NCI-H446 treated with DMSO at 0.1 percent for 48 hours (cell line): ENCODE results near the gene FBXW8.
"Not testable (repeated sequence)": the region's sequence is repeated elsewhere in the genome, so short reads cannot be mapped to it uniquely, and the experiment has no call there.

ENCODE experiments used
- DNase-seq: peaks from one replicate; lab custom pipeline; 2025; lab: John Stamatoyannopoulos, UW

The FBXW8 gene

GRCh38 chr12:117040496-117040895 is 129.7 kb downstream of the FBXW8 start:
- DNase-seq: no peak

- no peak for DNase-seq
Measured at GRCh38 chr12:117041798-117042170, 131.0 kb downstream of the FBXW8 start.

GRCh38 chr12:117042171-117042842 is 131.6 kb downstream of the FBXW8 start:
- DNase-seq: no peak

GRCh38 chr12:117042862-117043261 is 132.1 kb downstream of the FBXW8 start:
- DNase-seq: no peak

GRCh38 chr12:117044311-117044710 is 133.6 kb downstream of the FBXW8 start:
- DNase-seq: no peak

- no peak for DNase-seq
Measured at GRCh38 chr12:117044790-117045159, 134.0 kb downstream of the FBXW8 start.

- DNase-seq: no peak
Measured at GRCh38 chr12:117045160-117046010, 134.6 kb downstream of the FBXW8 start.

- DNase-seq: no peak
Measured at GRCh38 chr12:117046011-117046369, 135.2 kb downstream of the FBXW8 start.

- DNase-seq: no peak
Measured at GRCh38 chr12:117046425-117046824, 135.7 kb downstream of the FBXW8 start.

- no peak for DNase-seq
Measured at GRCh38 chr12:117046861-117047530, 136.2 kb downstream of the FBXW8 start.

GRCh38 chr12:117047810-117048584 is 137.2 kb downstream of the FBXW8 start:
- no peak for DNase-seq

GRCh38 chr12:117048585-117048904 is 137.8 kb downstream of the FBXW8 start:
- no peak for DNase-seq

GRCh38 chr12:117049295-117049694 is 138.5 kb downstream of the FBXW8 start:
- DNase-seq: no peak

GRCh38 chr12:117050060-117050459 is 139.3 kb downstream of the FBXW8 start:
- no peak for DNase-seq

- no peak for DNase-seq
Measured at GRCh38 chr12:117051380-117051779, 140.6 kb downstream of the FBXW8 start.

GRCh38 chr12:117052386-117053049 is 141.8 kb downstream of the FBXW8 start:
- DNase-seq: no peak

GRCh38 chr12:117053050-117053400 is 142.3 kb downstream of the FBXW8 start:
- DNase-seq: no peak

GRCh38 chr12:117053597-117054201 is 142.9 kb downstream of the FBXW8 start:
- no peak for DNase-seq

GRCh38 chr12:117054279-117054678 is 143.5 kb downstream of the FBXW8 start:
- DNase-seq: no peak

GRCh38 chr12:117057626-117058025 is 146.9 kb downstream of the FBXW8 start:
- not testable (repeated sequence) for DNase-seq

- DNase-seq: no peak
Measured at GRCh38 chr12:117058442-117059072, 147.8 kb downstream of the FBXW8 start.
